Measurements from ENCODE around the gene RPL41.
"Not testable (repeated sequence)": the region's sequence is repeated elsewhere in the genome, so short reads cannot be mapped to it uniquely, and the experiment has no call there.

Gene RPL41

GRCh38 chr12:56116267-56117081, at the start of gene RPL41:
TSS of gene RPL41 (plus strand) at chr12:56116633.
- peak; percentile 95 for DNase-seq

DNA sequence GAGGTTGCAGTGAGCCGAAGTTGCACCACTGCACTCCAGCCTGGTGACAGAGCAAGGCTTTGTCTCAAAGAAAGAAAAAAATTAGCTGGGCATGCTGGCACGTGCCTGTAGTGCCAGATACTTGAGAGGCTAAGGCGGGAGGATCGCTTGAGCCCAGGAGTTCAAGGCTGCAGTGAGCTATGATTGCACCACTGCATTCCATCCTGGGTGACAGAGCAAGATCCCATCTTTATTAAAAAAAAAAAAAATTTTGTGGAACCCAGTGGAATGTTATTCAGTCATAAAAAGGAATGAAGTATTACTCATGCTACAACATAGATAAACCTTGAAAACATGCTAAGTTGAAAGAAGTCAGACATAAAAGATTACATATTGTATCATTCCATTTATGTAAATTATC, 44.8 kb upstream of the RPL41 start:
- DNase-seq = no peak

DNA sequence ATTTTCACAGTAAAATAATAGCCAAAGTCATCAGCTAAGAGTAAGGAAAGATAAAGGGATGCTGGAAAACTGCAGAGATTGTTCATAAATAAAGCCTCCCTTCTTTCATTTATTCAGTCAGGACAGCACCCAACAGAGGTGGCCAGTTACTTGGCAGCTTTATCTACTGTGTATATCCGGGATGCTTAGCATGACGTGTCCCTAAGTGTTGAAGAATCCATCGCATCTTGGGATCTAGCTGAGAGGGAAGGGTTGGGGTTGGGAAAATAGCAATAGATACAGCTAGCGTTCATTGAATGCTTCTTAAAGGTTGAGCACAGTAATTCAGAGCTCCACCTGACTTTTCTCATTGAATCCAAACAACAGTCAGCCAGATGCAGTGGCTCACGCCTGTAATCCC, 42.0 kb upstream of the RPL41 start:
- no peak for DNase-seq

DNA sequence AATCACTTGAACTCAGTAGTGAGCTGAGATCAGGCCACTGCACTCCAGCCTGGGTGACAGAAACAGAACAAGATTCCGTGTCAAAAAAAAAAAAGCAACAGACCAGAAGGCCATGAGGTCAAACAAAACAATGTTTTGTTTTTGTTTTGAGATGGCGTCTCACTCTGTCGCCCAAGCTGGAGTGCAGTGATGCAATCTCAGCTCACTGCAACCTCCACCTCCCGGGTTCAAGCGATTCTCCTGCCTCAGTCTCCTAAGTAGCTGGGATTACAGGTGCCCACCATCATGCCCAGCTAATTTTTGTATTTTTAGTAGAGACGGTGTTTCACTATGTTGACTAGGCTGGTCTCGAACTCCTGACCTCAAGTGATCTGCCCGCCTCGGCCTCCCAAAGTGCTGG, 38.5 kb upstream of the RPL41 start:
- DNase-seq = not testable (repeated sequence)

- no peak for DNase-seq
Measured at GRCh38 chr12:56078427-56078826, 38.0 kb upstream of the RPL41 start.

- DNase-seq = peak; percentile 35
Measured at GRCh38 chr12:56078931-56079722, 37.3 kb upstream of the RPL41 start.

- peak; percentile 65 for DNase-seq
Measured at GRCh38 chr12:56079723-56080555, 36.5 kb upstream of the RPL41 start, which contains the start of gene ERBB3. TSS of gene ERBB3 (plus strand) at chr12:56080165. CDS start at chr12:56080301, 136 bp downstream.

GRCh38 chr12:56080556-56081138, 35.8 kb upstream of the RPL41 start:
- no peak for DNase-seq

- no peak for DNase-seq
Measured at GRCh38 chr12:56081393-56082347, 34.8 kb upstream of the RPL41 start.

GRCh38 chr12:56082382-56082781, 34.1 kb upstream of the RPL41 start:
- no peak for DNase-seq

DNA sequence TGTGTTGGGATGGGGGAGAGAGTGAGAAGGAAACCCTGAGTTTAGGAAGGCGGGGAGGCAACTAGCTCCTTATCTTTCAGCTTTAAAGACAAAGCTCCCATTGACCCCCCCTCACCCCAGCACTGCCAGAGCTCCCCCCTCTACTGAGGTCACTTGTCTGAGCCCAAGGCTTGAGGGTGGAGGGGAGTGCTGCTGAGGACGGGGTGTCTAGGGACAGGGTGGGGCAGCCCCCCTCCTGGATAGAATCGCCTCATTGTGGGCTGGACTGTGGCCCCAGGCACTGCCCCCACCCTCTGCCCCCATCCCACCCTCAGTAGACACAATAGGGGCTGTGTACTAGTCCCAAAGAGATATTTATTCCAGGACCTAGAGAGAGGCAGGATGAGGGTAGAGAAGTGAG, 33.5 kb upstream of the RPL41 start:
- no peak for DNase-seq

- peak; percentile 44 for DNase-seq
Measured at GRCh38 chr12:56084958-56085543, 31.4 kb upstream of the RPL41 start.

GRCh38 chr12:56086096-56086495, 30.3 kb upstream of the RPL41 start:
- no peak for DNase-seq

GRCh38 chr12:56086608-56087007, 29.8 kb upstream of the RPL41 start:
- no peak for DNase-seq

- DNase-seq = no peak
Measured at GRCh38 chr12:56087220-56087619, 29.2 kb upstream of the RPL41 start.

GRCh38 chr12:56097738-56098137, 18.7 kb upstream of the RPL41 start:
- DNase-seq = no peak

- DNase-seq = no peak
Measured at GRCh38 chr12:56098592-56098991, 17.8 kb upstream of the RPL41 start.

DNA sequence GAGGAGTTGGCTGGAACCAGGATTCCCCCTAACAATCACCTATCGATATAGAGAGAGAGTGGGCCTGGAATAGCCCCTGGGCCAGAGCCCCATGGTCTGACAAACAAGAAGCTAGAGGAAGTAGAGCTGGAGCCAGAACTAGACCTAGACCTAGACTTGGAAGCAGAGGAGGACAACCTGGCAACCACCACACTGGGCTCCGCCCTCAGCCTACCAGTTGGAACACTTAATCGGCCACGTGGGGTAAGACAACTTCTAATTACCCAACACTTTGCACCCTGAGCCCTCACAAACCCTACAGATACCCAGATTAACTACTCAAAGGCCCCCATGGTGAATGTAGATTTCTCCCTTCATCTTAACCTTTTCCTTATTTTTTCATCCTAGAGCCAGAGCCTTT, 16.6 kb upstream of the RPL41 start:
- no peak for DNase-seq

DNA sequence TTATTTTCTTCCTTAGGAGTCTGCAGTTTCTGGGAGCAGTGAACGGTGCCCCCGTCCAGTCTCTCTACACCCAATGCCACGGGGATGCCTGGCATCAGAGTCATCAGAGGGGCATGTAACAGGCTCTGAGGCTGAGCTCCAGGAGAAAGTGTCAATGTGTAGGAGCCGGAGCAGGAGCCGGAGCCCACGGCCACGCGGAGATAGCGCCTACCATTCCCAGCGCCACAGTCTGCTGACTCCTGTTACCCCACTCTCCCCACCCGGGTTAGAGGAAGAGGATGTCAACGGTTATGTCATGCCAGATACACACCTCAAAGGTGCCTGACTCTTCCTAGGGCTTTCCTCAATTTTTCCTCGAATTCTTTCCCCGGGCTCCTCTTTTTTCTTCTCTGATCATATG, 15.4 kb upstream of the RPL41 start:
- DNase-seq = no peak

GRCh38 chr12:56102683-56103065, 13.8 kb upstream of the RPL41 start:
- DNase-seq = no peak

GRCh38 chr12:56103066-56103711, 13.2 kb upstream of the RPL41 start:
- DNase-seq = peak; percentile 76
